OCI-LY3 (cell line): Measurements from ENCODE around the gene ANKRA2.
"Not testable (repeated sequence)": the region's sequence is repeated elsewhere in the genome, so short reads cannot be mapped to it uniquely, and the experiment has no call there.

Experiments used
- H2AFZ ChIP-seq: fragments of 200-600, 300-600 bp; shearing (Covaris generic); 2 replicates; pipeline ENCODE4 v1.6.0; 2014; ENCODE audit warnings: antibody characterized with exemption, low read depth, low read length
- H3K27ac ChIP-seq: fragments of 200-600, 300-600 bp; sonication (generic); 2 replicates; pipeline ENCODE4 v1.5.1; 2014; ENCODE audit warnings: mild to moderate bottlenecking, low read length, moderate library complexity, mixed read lengths
- H3K27me3 ChIP-seq: fragments of 200-600, 300-600 bp; sonication (generic); 2 replicates; pipeline ENCODE4 v1.6.1; 2014; ENCODE audit warnings: low read depth, low read length, mixed read lengths
- H3K36me3 ChIP-seq: fragments of 200-600, 300-600 bp; sonication (generic); replicated peaks from 2 replicates; pipeline ENCODE3; 2014; ENCODE audit warnings: low read depth, low read length, mixed read lengths
- H3K4me1 ChIP-seq: fragments of 300-600, 200-600 bp; sonication (generic); 2 replicates; pipeline ENCODE4 v1.6.1; 2014; ENCODE audit warnings: low read length, mixed read lengths
- H3K4me2 ChIP-seq: fragments of 200-600, 300-600 bp; sonication (generic); 2 replicates; pipeline ENCODE4 v1.6.1; 2014; ENCODE audit warnings: low read length, mixed read lengths
- H3K4me3 ChIP-seq: fragments of 300-600, 200-600 bp; sonication (generic); 2 replicates; pipeline ENCODE4 v1.5.1; 2014; ENCODE audit warnings: antibody characterized with exemption, mild to moderate bottlenecking, low read length, moderate library complexity
- H3K79me2 ChIP-seq: fragments of 300-600, 200-600 bp; shearing (Covaris generic); 2 replicates; pipeline ENCODE4 v1.6.1; 2014; ENCODE audit warnings: mild to moderate bottlenecking, low read length, mixed read lengths
- H3K9ac ChIP-seq: fragments of 300-600, 200-600 bp; shearing (Covaris generic); 2 replicates; pipeline ENCODE4 v1.6.0; 2014; ENCODE audit warnings: mild to moderate bottlenecking, low read length, moderate library complexity
- H3K9me3 ChIP-seq: fragments of 200-600, 300-600 bp; shearing (Covaris generic); 2 replicates; pipeline ENCODE4 v1.6.1; 2014; ENCODE audit warnings: low read length, mixed read lengths; ENCODE audit not compliant: insufficient read depth
- H4K20me1 ChIP-seq: fragments of 200-600, 300-600 bp; sonication (generic); 2 replicates; pipeline ENCODE4 v1.6.1; 2016; ENCODE audit warnings: low read length, mixed read lengths; ENCODE audit not compliant: insufficient read depth
- CTCF ChIP-seq: fragments of 200-600, 300-600 bp; sonication (generic); IDR thresholded peaks from 2 replicates; pipeline ENCODE4 v1.5.1; 2014; ENCODE audit warnings: antibody characterized with exemption, low read length, low read depth
- EZH2phosphoT487 ChIP-seq: fragments of 200-600 bp; shearing (Covaris generic); IDR thresholded peaks from 2 replicates; pipeline ENCODE4 v1.6.1; 2018; ENCODE audit warnings: antibody characterized with exemption, mixed run types, low read depth

ANKRA2 gene

DNA sequence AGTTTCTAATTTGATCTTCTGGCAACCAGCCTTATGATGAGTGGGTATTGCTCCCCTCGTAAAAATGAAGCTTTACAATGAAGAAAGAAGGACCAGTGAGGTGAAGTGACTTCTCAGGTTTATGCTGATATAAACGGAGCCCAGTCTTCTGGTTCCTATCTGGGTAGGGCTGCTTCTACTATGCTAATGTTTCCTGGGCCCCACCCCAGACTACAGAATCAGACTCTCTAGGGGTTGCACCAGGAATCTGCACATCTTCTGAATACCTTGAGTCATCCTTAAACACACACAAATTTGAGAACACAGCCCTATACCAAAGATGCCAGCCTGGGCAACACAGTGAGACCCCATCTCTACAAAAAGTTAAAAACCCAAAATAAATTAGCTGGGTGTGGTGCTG lies 51.0 kb downstream of the ANKRA2 start:
- H3K27me3 ChIP-seq, result no peaks in the 10 kb centered on the region
- no peak overlapping the region for H3K4me2 ChIP-seq
- H3K9ac ChIP-seq, result no peak overlapping the region
- no peaks in the 10 kb centered on the region for H3K9me3 ChIP-seq
- H3K4me1 ChIP-seq, result peaks cover 3% of the 10 kb centered on the region; the same call in 1 of the 2 replicates
- no peak overlapping the region for H3K27ac ChIP-seq
- H3K36me3 ChIP-seq, result no peaks in the 10 kb centered on the region
- H4K20me1 ChIP-seq, result no peaks in the 10 kb centered on the region
- no peak overlapping the region for H2AFZ ChIP-seq
- H3K4me3 ChIP-seq, result no peak overlapping the region
- no peaks in the 10 kb centered on the region for H3K79me2 ChIP-seq
- TF ChIP-seq CTCF (no peak), EZH2phosphoT487 (no peak)

- no peaks in the 10 kb centered on the region for H3K79me2 ChIP-seq
- no peak overlapping the region for H3K4me3 ChIP-seq
- H3K9me3 ChIP-seq, result no peaks in the 10 kb centered on the region
- no peaks in the 10 kb centered on the region for H3K4me1 ChIP-seq
- H3K27ac ChIP-seq, result no peak overlapping the region
- no peak overlapping the region for H2AFZ ChIP-seq
- H3K36me3 ChIP-seq, result no peaks in the 10 kb centered on the region
- H4K20me1 ChIP-seq, result no peaks in the 10 kb centered on the region
- TF ChIP-seq EZH2phosphoT487 (no peak), CTCF (no peak)
- no peak overlapping the region for H3K9ac ChIP-seq
- no peak overlapping the region for H3K4me2 ChIP-seq
- H3K27me3 ChIP-seq, result no peaks in the 10 kb centered on the region
Observed at GRCh38 chr5:73513996-73514395, 51.4 kb downstream of the ANKRA2 start.

GRCh38 chr5:73508521-73508920 lies 56.9 kb downstream of the ANKRA2 start:
- not testable (repeated sequence) for H2AFZ ChIP-seq, H3K27me3 ChIP-seq, H3K27ac ChIP-seq, H3K4me3 ChIP-seq, H4K20me1 ChIP-seq, H3K9ac ChIP-seq, H3K4me2 ChIP-seq, H3K4me1 ChIP-seq, H3K9me3 ChIP-seq, H3K79me2 ChIP-seq
- peaks cover 17% of the 10 kb centered on the region for H3K36me3 ChIP-seq

GRCh38 chr5:73507062-73507461 lies 58.4 kb downstream of the ANKRA2 start:
- Histone ChIP-seq H4K20me1 (peaks cover 7% of the 10 kb centered on the region; the same call in 1 of the 2 replicates), H3K36me3 (peaks cover 29% of the 10 kb centered on the region), H2AFZ (no peak overlapping the region), H3K4me3 (no peak overlapping the region), H3K27ac (no peak overlapping the region), H3K4me2 (no peak overlapping the region), H3K79me2 (peaks cover 13% of the 10 kb centered on the region), H3K9ac (no peak overlapping the region), H3K9me3 (no peaks in the 10 kb centered on the region), H3K4me1 (no peaks in the 10 kb centered on the region), H3K27me3 (no peaks in the 10 kb centered on the region)
- TF ChIP-seq EZH2phosphoT487, result no peak
- no peak for TF ChIP-seq CTCF

DNA sequence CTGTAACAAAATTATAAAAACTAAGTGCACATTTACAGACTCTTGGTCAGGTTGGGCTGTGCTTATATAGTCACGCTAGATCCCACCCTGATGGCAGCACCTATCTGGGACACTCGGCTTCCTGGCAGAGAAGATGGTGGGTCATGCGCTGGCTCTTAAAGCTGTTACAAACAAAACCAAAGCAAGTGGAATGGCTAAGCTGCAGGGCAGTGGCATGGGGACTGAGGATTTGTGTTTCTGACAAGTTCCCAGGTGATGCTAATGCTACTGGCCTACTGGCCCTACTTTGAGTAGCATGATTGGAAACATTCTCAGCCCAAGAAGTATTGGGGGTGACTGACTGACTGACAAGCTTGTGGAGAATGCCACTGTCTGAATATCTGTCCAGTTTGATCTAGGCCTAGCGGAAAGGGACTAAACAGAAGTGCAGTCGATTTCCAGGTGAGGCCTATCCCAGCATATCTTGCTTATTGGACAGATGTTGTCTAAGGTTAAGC lies 58.9 kb downstream of the ANKRA2 start:
- no peaks in the 10 kb centered on the region for H3K9me3 ChIP-seq
- H3K4me1 ChIP-seq, result no peaks in the 10 kb centered on the region
- H3K9ac ChIP-seq, result no peak overlapping the region
- H3K4me2 ChIP-seq, result no peak overlapping the region
- TF ChIP-seq EZH2phosphoT487 (no peak), CTCF (no peak)
- peaks cover 16% of the 10 kb centered on the region for H3K79me2 ChIP-seq
- H2AFZ ChIP-seq, result no peak overlapping the region
- peaks cover 10% of the 10 kb centered on the region; the same call in 1 of the 2 replicates for H4K20me1 ChIP-seq
- H3K4me3 ChIP-seq, result no peak overlapping the region
- no peaks in the 10 kb centered on the region for H3K27me3 ChIP-seq
- no peak overlapping the region for H3K27ac ChIP-seq
- peaks cover 30% of the 10 kb centered on the region for H3K36me3 ChIP-seq
